ENCODE results near the gene ORAI3. TPM values are rescaled to one million over a fixed set of nuclear protein-coding genes. Genes with fewer than 3 reads are reported as not detected.

ORAI3 gene
- total RNA-seq, 1 donor from 2014 or later = 15.6 TPM

DNA sequence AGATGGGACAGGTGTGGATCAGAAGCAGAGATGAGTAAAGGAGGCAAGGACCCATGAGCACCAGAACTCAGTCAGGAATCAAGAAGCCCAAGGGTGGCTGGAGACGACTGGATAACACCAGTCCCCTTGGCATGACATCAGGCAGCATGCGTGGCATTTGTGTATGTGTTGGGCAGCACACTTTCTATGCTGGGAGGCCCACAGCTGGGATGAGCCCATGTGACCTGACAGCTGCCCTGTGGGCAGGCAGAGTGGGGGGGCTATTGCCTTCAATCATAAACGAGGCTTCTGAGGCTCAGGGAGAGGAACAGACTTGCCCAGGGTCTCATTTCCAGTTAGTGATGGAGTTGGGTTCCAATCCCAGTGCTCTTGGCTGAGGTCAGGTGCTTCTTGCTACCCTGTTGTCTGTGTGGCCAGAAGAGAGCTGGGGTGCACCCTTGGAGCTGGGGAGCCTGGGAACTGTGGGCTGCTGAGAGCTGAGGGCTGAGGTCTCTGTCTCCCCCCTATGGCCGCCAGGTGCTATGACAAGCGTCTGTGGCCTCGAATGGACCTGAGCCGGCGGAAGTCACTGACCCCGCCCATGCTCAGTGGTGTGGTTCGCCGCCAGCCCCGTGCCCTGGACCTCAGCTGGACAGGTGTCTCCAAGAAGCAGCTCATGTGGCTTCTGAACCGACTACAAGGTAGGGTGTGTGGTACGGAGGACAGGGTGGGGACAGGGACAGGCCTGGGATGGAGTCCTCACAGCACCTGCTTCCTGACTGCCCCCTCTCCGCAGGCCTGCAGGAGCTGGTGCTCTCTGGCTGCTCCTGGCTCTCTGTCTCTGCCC, 7.1 kb upstream of the ORAI3 start:
- DNase-seq (ENCODE audit: low spot score) = no peak
- H3K27ac Mint-ChIP-seq (ENCODE audit: unreplicated experiment) = peak overlapping the region; percentile 10
- H3K9me3 Mint-ChIP-seq (ENCODE audit: low read depth) = no peaks in the 10 kb centered on the region
- H3K4me1 Mint-ChIP-seq (ENCODE audit: low read depth) = peaks cover 11% of the 10 kb centered on the region
- H3K36me3 Mint-ChIP-seq (ENCODE audit: low read depth) = peaks cover 8% of the 10 kb centered on the region
- TF ChIP-seq, protein P1, sequence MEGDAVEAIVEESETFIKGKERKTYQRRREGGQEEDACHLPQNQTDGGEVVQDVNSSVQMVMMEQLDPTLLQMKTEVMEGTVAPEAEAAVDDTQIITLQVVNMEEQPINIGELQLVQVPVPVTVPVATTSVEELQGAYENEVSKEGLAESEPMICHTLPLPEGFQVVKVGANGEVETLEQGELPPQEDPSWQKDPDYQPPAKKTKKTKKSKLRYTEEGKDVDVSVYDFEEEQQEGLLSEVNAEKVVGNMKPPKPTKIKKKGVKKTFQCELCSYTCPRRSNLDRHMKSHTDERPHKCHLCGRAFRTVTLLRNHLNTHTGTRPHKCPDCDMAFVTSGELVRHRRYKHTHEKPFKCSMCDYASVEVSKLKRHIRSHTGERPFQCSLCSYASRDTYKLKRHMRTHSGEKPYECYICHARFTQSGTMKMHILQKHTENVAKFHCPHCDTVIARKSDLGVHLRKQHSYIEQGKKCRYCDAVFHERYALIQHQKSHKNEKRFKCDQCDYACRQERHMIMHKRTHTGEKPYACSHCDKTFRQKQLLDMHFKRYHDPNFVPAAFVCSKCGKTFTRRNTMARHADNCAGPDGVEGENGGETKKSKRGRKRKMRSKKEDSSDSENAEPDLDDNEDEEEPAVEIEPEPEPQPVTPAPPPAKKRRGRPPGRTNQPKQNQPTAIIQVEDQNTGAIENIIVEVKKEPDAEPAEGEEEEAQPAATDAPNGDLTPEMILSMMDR (IDR thresholded peaks at IDR 0.05) = peak; percentile 85
- no peaks in the 10 kb centered on the region for H3K27me3 Mint-ChIP-seq (ENCODE audit: low read depth)
- H3K4me3 Mint-ChIP-seq (ENCODE audit: unreplicated experiment) = no peak overlapping the region

DNA sequence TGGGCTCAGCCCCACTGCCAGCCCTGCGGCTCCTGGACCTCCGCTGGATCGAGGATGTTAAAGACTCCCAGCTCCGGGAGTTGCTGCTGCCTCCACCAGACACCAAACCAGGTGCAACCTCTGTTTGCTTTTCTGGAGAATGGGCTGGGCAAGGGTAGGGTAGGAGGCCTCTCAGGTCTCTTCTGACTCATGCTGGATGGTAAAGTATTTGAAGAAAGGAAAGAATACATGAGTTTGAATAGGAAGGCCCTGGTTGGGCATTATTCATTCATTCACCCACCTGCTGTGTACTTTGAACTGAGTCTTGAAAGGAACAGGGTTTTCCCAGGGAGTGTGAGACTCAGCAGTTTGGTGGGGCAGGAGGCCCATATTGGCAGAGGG, 6.5 kb upstream of the ORAI3 start:
- Mint-ChIP-seq H3K27ac (ENCODE audit: unreplicated experiment) (no peak overlapping the region), H3K9me3 (ENCODE audit: low read depth) (no peaks in the 10 kb centered on the region), H3K27me3 (ENCODE audit: low read depth) (no peaks in the 10 kb centered on the region), H3K4me1 (ENCODE audit: low read depth) (peaks cover 11% of the 10 kb centered on the region), H3K36me3 (ENCODE audit: low read depth) (peaks cover 8% of the 10 kb centered on the region), H3K4me3 (ENCODE audit: unreplicated experiment) (no peak overlapping the region)
- no peak for DNase-seq (ENCODE audit: low spot score)
- TF ChIP-seq, protein P1 (IDR thresholded peaks at IDR 0.05) = no peak

DNA sequence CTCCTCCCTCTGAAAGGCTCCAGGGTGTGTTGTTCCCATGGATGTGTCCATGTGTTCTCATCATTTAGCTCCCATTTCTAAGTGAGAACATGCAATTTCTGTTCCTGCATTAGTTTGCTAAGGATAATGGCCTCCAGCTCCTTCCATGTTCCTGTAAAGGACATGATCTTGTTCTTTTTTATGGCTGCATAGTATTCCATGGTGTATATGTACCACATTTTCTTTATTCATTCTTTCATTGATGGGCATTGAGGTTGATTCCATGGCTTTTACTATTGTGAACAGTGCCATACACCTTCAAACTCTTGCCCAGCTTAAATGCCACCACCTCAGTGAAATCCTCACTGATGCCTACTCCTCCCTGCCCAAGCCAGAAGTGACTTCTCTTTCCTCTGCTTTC, 4.5 kb upstream of the ORAI3 start:
- TF ChIP-seq, protein P1 (IDR thresholded peaks at IDR 0.05) = no peak
- Mint-ChIP-seq H3K27ac (ENCODE audit: unreplicated experiment) (no peak overlapping the region), H3K9me3 (ENCODE audit: low read depth) (no peaks in the 10 kb centered on the region), H3K4me3 (ENCODE audit: unreplicated experiment) (no peak overlapping the region), H3K27me3 (ENCODE audit: low read depth) (no peaks in the 10 kb centered on the region), H3K36me3 (ENCODE audit: low read depth) (peaks cover 8% of the 10 kb centered on the region), H3K4me1 (ENCODE audit: low read depth) (peaks cover 15% of the 10 kb centered on the region)
- no peak for DNase-seq (ENCODE audit: low spot score)

DNA sequence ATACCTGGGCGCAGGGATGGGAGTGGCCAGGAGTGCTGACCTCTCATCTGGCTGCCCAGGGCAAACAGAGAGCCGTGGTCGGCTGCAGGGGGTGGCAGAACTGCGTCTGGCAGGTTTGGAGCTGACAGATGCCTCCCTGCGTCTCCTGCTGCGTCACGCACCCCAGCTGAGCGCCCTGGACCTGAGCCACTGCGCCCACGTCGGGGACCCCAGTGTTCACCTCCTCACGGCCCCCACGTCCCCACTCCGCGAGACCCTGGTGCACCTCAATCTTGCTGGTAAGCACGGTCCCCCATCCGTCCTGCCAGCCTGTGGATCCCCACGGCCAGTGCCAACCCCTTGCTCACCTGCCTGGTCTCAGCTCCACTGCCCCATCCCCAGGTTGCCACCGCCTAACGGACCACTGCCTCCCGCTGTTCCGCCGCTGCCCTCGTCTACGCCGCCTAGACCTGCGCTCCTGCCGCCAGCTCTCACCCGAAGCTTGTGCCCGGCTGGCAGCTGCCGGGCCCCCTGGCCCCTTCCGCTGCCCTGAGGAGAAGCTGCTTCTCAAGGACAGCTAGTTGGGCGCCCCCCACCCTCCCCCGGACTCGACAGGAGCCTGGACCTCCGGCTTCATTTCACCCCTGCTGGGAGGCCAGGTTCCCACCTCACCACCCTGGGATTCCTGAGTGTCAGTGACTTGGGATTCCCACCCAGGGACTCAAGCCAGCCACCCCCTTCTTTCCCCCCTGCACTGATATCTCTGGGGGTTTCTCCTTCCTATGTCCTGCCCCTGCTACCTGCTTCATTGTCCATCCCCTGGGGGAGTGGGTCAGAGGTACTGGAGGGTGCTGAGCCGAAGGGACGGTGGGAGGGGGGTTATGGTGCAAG, 2.0 kb upstream of the ORAI3 start:
- DNase-seq (ENCODE audit: low spot score) = peak; percentile 94
- no peak overlapping the region for H3K4me3 Mint-ChIP-seq (ENCODE audit: unreplicated experiment)
- H3K9me3 Mint-ChIP-seq (ENCODE audit: low read depth) = no peaks in the 10 kb centered on the region
- no peaks in the 10 kb centered on the region for H3K27me3 Mint-ChIP-seq (ENCODE audit: low read depth)
- TF ChIP-seq, protein P1 (IDR thresholded peaks at IDR 0.05) = no peak
- H3K27ac Mint-ChIP-seq (ENCODE audit: unreplicated experiment) = peak overlapping the region; percentile 12
- H3K36me3 Mint-ChIP-seq (ENCODE audit: low read depth) = peaks cover 8% of the 10 kb centered on the region
- peaks cover 28% of the 10 kb centered on the region for H3K4me1 Mint-ChIP-seq (ENCODE audit: low read depth)

DNA sequence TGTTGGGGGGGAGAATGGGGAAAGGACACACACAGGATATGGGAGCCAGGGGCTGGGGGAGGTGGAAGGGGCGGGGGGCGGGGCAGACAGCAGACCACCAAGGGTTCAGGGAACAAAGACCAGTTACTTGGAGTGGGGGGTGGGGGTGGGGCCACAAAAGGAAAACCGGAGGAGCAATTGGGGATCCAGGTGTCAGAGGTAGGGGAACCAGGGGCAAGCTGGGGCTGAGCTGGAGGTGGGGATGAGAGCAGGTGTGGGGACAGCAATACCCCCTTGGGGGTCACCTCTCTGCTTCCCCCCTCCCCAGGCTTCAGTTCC, 1.4 kb upstream of the ORAI3 start:
- H3K36me3 Mint-ChIP-seq (ENCODE audit: low read depth) = peaks cover 8% of the 10 kb centered on the region
- H3K27ac Mint-ChIP-seq (ENCODE audit: unreplicated experiment) = peak overlapping the region; percentile 85
- H3K9me3 Mint-ChIP-seq (ENCODE audit: low read depth) = no peaks in the 10 kb centered on the region
- no peak overlapping the region for H3K4me3 Mint-ChIP-seq (ENCODE audit: unreplicated experiment)
- no peaks in the 10 kb centered on the region for H3K27me3 Mint-ChIP-seq (ENCODE audit: low read depth)
- TF ChIP-seq, protein P1 (IDR thresholded peaks at IDR 0.05) = no peak
- DNase-seq (ENCODE audit: low spot score) = no peak
- peaks cover 30% of the 10 kb centered on the region for H3K4me1 Mint-ChIP-seq (ENCODE audit: low read depth)
